OCI-LY7 (cell line): ENCODE results near the gene DGKB. TPM values are rescaled to one million over a fixed set of nuclear protein-coding genes. Genes with fewer than 3 reads are reported as not detected.

Experiments used
- BruUV-seq: library from RNA; stranded (reverse); fragments of 400-500 nt; replicated peaks from 2 replicates; lab custom pipeline; 2021; lab: Mats Ljungman, UMichigan
- CTCF ChIA-PET: fragments of 300-600 bp; sonication (Branson Sonifier 250); formaldehyde crosslinking; loops from one replicate; lab custom pipeline; 2022; ENCODE audit warnings: antibody characterized with exemption; ENCODE audit not compliant: unreplicated experiment; lab: Charles Lee
- POLR2A ChIA-PET: fragments of 300-600 bp; sonication (Branson Sonifier 250); formaldehyde crosslinking; loops from one replicate; lab custom pipeline; 2022; ENCODE audit warnings: antibody characterized with exemption; lab: Charles Lee
- DNase-seq: peaks from one replicate; pipeline ENCODE4 v3.0.0-alpha.2; 2015; ENCODE audit warnings: low spot score
- H2AFZ ChIP-seq: fragments of 200-600 bp; sonication (generic), shearing (Covaris generic); 2 replicates; pipeline ENCODE4 v1.6.1; 2014; ENCODE audit warnings: mild to moderate bottlenecking, antibody characterized with exemption, low read length, moderate library complexity
- H3K27ac ChIP-seq: fragments of 200-600 bp; sonication (generic); 2 replicates; pipeline ENCODE4 v1.5.1; 2014; ENCODE audit warnings: mixed run types, low read depth, mild to moderate bottlenecking, moderate library complexity, low read length, inconsistent platforms; ENCODE audit not compliant: poor library complexity, severe bottlenecking
- H3K36me3 ChIP-seq: fragments of 200-600 bp; sonication (generic); 2 replicates; pipeline ENCODE4 v1.6.1; 2014; ENCODE audit warnings: mild to moderate bottlenecking, antibody characterized with exemption, low read length, moderate library complexity, mixed read lengths; ENCODE audit not compliant: insufficient read depth
- H3K4me1 ChIP-seq: fragments of 200-600 bp; sonication (generic); 2 replicates; pipeline ENCODE4 v1.5.1; 2014; ENCODE audit warnings: mild to moderate bottlenecking, low read length; ENCODE audit not compliant: insufficient read depth, poor library complexity, severe bottlenecking
- H3K4me2 ChIP-seq: fragments of 200-600 bp; sonication (generic); 2 replicates; pipeline ENCODE4 v1.6.1; 2014; ENCODE audit warnings: mild to moderate bottlenecking, low read length
- H3K4me3 ChIP-seq: fragments of 200-600 bp; sonication (generic); 2 replicates; pipeline ENCODE4 v1.5.1; 2014; ENCODE audit warnings: mild to moderate bottlenecking, low read depth, low read length; ENCODE audit not compliant: poor library complexity, severe bottlenecking
- H3K79me2 ChIP-seq: fragments of 200-600 bp; sonication (generic); 2 replicates; pipeline ENCODE4 v1.6.1; 2016; ENCODE audit warnings: low read depth, mild to moderate bottlenecking, low read length, moderate library complexity, mixed read lengths; ENCODE audit not compliant: insufficient read depth
- H3K9me2 ChIP-seq: fragments of 200-600 bp; sonication (generic); 2 replicates; pipeline ENCODE4 v1.6.1; 2016; ENCODE audit warnings: mild to moderate bottlenecking, low read length, mixed read lengths; ENCODE audit not compliant: insufficient read depth
- H3K9me3 ChIP-seq: fragments of 200-600 bp; sonication (generic); 2 replicates; pipeline ENCODE4 v1.6.1; 2014; ENCODE audit warnings: mild to moderate bottlenecking, mixed run types, low read length, mixed read lengths
- H4K20me1 ChIP-seq: fragments of 200-600 bp; sonication (generic); 2 replicates; pipeline ENCODE4 v1.6.1; 2014; ENCODE audit warnings: mild to moderate bottlenecking, antibody characterized with exemption, low read length, moderate library complexity, mixed read lengths; ENCODE audit not compliant: insufficient read depth
- CTCF ChIP-seq: fragments of 200-600 bp; sonication (generic); conservative IDR thresholded peaks from 2 replicates; pipeline ENCODE4 v1.5.1; 2014; ENCODE audit warnings: mild to moderate bottlenecking, antibody characterized with exemption, low read length, moderate library complexity, mixed read lengths
- EZH2phosphoT487 ChIP-seq: fragments of 200-600 bp; sonication (generic); IDR thresholded peaks from 2 replicates; pipeline ENCODE4 v1.6.1; 2018; ENCODE audit warnings: low read depth, borderline replicate concordance, mild to moderate bottlenecking, mixed run types, antibody characterized with exemption, low read length, moderate library complexity, mixed read lengths
- intact Hi-C: fragments of 100-400 bp; cut with micrococcal nuclease; formaldehyde crosslinking; loops from one replicate; pipeline ENCODE4 v1.10.0; 2022; ENCODE audit not compliant: unreplicated experiment
- total RNA-seq, 2 experiments: library from RNA; depleted of rRNA in 1 of 2; stranded (reverse); fragments of >200 nt in 1 of 2; shearing (Covaris generic) in 1 of 2; gene quantifications; 2 replicates each; pipeline ENCODE4 v1.2.3, GENCODE V29; 2014 to 2022

DGKB gene
- total RNA-seq, 2 experiments from 2014 or later = not detected

DNA sequence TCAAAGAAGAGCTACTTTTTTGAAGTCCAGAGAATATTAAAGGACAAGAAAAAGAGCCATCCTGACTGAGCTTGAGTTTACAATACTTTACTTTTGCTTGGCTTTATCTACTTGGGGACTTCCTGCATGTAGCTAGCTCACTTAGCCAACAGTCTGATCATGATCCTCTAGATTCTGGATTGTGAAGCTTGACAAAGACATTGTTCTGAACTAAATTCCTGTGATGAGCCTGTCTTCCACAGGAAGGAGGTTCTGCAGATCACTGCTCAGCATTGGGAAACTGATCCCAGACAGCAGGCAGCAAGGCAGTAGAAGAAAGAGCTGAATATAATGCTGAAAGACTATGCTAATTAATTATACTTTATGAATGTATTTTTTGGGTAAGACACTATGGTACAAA, 296.4 kb downstream of the DGKB start:
- Histone ChIP-seq H3K79me2 (no peaks in the 10 kb centered on the region), H3K4me3 (no peak overlapping the region), H3K27ac (no peak overlapping the region), H3K9me3 (no peaks in the 10 kb centered on the region), H3K4me1 (no peaks in the 10 kb centered on the region), H3K36me3 (no peaks in the 10 kb centered on the region), H3K4me2 (no peak overlapping the region), H4K20me1 (no peaks in the 10 kb centered on the region), H3K9me2 (no peaks in the 10 kb centered on the region), H2AFZ (no peak overlapping the region)
- intact Hi-C loops = no loop called here
- TF ChIP-seq CTCF (no peak), EZH2phosphoT487 (no peak)
- ChIA-PET POLR2A (no interaction called here), CTCF (no interaction called here)
- no peak for DNase-seq
- no TSS peak for BruUV-seq

GRCh38 chr7:14604606-14605005, 297.9 kb downstream of the DGKB start:
- no TSS peak for BruUV-seq
- ChIA-PET POLR2A (interaction anchor here (0.6 kb wide), 1 partner anchor 8 kb away, joined by 4 read pairs; no protein-coding TSS in a partner anchor), CTCF (no interaction called here)
- no peaks in the 10 kb centered on the region for H3K4me1 ChIP-seq
- H4K20me1 ChIP-seq = no peaks in the 10 kb centered on the region
- H3K27ac ChIP-seq = no peak overlapping the region
- H3K36me3 ChIP-seq = no peaks in the 10 kb centered on the region
- H3K4me2 ChIP-seq = no peak overlapping the region
- H3K79me2 ChIP-seq = no peaks in the 10 kb centered on the region
- TF ChIP-seq EZH2phosphoT487 (no peak), CTCF (no peak)
- no peak overlapping the region for H3K4me3 ChIP-seq
- no peak overlapping the region for H2AFZ ChIP-seq
- no peaks in the 10 kb centered on the region for H3K9me3 ChIP-seq
- no peak for DNase-seq
- no peaks in the 10 kb centered on the region for H3K9me2 ChIP-seq
- intact Hi-C loops = no loop called here

- intact Hi-C loops = no loop called here
- POLR2A ChIA-PET = interaction anchor here (0.7 kb wide), 1 partner anchor 83 kb away, joined by 3 read pairs; no protein-coding TSS in a partner anchor
- DNase-seq = no peak
- BruUV-seq = no TSS peak
- Histone ChIP-seq H4K20me1 (no peaks in the 10 kb centered on the region), H2AFZ (no peak overlapping the region), H3K4me2 (no peak overlapping the region), H3K79me2 (no peaks in the 10 kb centered on the region), H3K9me2 (no peaks in the 10 kb centered on the region), H3K36me3 (no peaks in the 10 kb centered on the region), H3K9me3 (no peaks in the 10 kb centered on the region), H3K4me1 (no peaks in the 10 kb centered on the region), H3K4me3 (no peak overlapping the region), H3K27ac (no peak overlapping the region)
- CTCF ChIA-PET = no interaction called here
- TF ChIP-seq CTCF (no peak), EZH2phosphoT487 (no peak)
Measured at GRCh38 chr7:14602851-14603250, 299.7 kb downstream of the DGKB start.
